Stimulated activated CD8-positive, alpha-beta memory T cell treated with anti-CD3 and anti-CD28 coated beads, Interleukin-4, amount 100 ng/mL, for 1 hour (primary cell): Measurements from ENCODE around the gene MAN1C1.

Source experiments
- DNase-seq, 2 donors: peaks; one replicate each; pipeline ENCODE4 v3.0.0-alpha.2; 2020; ENCODE audit warnings: low read depth in 2 of 2, low spot score in 1 of 2

MAN1C1 gene

GRCh38 chr1:25797939-25798338, 181.3 kb downstream of the MAN1C1 start:
- DNase-seq = no peak

- no peak for DNase-seq
Observed at GRCh38 chr1:25798666-25799351, 182.2 kb downstream of the MAN1C1 start.

GRCh38 chr1:25799352-25799934, 182.9 kb downstream of the MAN1C1 start:
- no peak for DNase-seq

GRCh38 chr1:25799935-25800702, 183.5 kb downstream of the MAN1C1 start, which contains the start of gene SELENON:
SELENON (plus strand) TSS chr1:25800193; CDS start chr1:25800231, 38 bp downstream.
- DNase-seq = no peak

GRCh38 chr1:25800703-25801377, 184.2 kb downstream of the MAN1C1 start:
- DNase-seq = no peak

GRCh38 chr1:25802915-25803314, 186.3 kb downstream of the MAN1C1 start:
- DNase-seq = no peak

- no peak for DNase-seq
Observed at GRCh38 chr1:25803368-25803767, 186.8 kb downstream of the MAN1C1 start.

- no peak for DNase-seq
Observed at GRCh38 chr1:25804244-25804963, 187.8 kb downstream of the MAN1C1 start.

GRCh38 chr1:25804964-25805862, 188.6 kb downstream of the MAN1C1 start:
- DNase-seq = no peak

GRCh38 chr1:25805863-25806225, 189.3 kb downstream of the MAN1C1 start:
- DNase-seq = no peak

- no peak for DNase-seq
Observed at GRCh38 chr1:25806418-25806817, 189.8 kb downstream of the MAN1C1 start.

GRCh38 chr1:25807480-25808390, 191.1 kb downstream of the MAN1C1 start:
- no peak for DNase-seq

- no peak for DNase-seq
Observed at GRCh38 chr1:25808481-25809244, 192.1 kb downstream of the MAN1C1 start.

GRCh38 chr1:25809283-25809926, 192.8 kb downstream of the MAN1C1 start:
- DNase-seq = no peak

GRCh38 chr1:25809929-25810328, 193.3 kb downstream of the MAN1C1 start:
- no peak for DNase-seq

- peak; percentile 54 to 66 for DNase-seq
Observed at GRCh38 chr1:25810341-25811299, 194.0 kb downstream of the MAN1C1 start.
